NT2/D1 (cell line): ENCODE measurements around the gene LPCAT4.

ENCODE experiments used
- YY1 ChIP-seq: IDR thresholded peaks from 2 replicates; pipeline ENCODE4 v1.6.1; 2011; ENCODE audit not compliant: insufficient read length, insufficient read depth
- ZNF274 ChIP-seq: IDR thresholded peaks from 2 replicates; pipeline ENCODE4 v1.6.1; 2011; ENCODE audit warnings: mild to moderate bottlenecking, low read depth, low read length

GRCh38 chr15:34314491-34315490 lies 52.2 kb downstream of the LPCAT4 start:
- TF ChIP-seq YY1, result no peak
- no peak for TF ChIP-seq ZNF274
